HG03460 (cell line): ENCODE data around the gene GTF2F2.
"Not testable (repeated sequence)": the region's sequence is repeated elsewhere in the genome, so short reads cannot be mapped to it uniquely, and the experiment has no call there.

ENCODE experiments used
- ATAC-seq: cut with Tn5 transposase; IDR thresholded peaks from one replicate; pipeline ENCODE4 v1.9.1; 2021; ENCODE audit not compliant: unreplicated experiment

Gene GTF2F2

DNA sequence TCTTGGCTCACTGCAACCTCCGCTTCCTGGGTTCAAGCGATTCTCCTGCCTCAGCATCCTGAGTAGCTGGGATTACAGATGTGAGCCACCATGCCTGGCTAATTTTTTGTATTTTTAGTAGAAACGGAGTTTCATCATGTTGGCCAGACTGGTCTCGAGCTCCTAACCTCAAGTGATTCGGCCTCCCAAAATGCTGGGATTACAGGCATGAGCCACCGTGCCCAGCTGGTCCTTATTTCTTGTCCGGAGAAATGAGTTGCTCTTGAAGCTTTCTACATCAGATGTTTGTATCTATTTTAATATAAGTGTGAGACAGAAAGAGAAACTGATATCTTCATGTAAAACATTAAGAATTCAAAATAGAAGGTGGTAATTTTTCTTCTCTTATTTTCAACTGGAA, 124.4 kb downstream of the GTF2F2 start:
- ATAC-seq: not testable (repeated sequence)

DNA sequence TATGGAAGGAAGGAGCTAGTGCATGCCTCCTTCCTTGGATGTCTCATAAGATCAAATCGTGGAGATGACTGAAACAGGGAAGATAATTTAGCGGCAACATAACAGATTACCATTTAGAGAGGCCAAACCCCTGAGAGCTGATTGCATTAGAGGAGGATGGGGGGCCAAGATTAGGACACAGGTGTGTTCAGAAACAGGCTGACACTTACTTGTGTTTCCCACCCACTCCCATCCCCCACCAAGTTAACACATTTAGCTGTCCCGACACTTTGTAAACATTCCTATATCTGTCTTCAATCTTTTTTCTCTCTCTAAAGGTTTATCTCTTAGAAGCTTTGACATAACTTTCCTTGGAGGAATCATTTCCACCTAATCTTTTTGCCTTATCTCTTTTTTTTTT, 129.4 kb downstream of the GTF2F2 start:
- ATAC-seq: no peak

DNA sequence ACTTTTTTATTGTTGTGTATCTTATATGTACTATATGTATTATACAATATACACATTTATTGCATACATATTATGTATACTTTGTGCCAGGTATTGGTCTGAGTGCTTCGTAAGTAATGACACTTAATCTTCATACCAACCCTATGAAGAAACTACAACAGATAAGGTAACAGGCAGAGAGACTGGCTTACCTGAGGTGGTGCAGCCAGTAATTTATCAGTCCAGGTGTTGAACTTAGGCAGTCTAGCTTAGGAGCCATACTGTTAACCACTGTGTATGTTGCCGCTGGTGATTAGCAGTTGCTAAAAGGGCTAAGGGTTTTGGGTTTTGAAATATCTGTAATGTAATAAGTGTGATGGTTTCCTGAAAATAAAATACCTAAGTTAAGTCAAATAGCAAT, 134.1 kb downstream of the GTF2F2 start:
- no peak for ATAC-seq

DNA sequence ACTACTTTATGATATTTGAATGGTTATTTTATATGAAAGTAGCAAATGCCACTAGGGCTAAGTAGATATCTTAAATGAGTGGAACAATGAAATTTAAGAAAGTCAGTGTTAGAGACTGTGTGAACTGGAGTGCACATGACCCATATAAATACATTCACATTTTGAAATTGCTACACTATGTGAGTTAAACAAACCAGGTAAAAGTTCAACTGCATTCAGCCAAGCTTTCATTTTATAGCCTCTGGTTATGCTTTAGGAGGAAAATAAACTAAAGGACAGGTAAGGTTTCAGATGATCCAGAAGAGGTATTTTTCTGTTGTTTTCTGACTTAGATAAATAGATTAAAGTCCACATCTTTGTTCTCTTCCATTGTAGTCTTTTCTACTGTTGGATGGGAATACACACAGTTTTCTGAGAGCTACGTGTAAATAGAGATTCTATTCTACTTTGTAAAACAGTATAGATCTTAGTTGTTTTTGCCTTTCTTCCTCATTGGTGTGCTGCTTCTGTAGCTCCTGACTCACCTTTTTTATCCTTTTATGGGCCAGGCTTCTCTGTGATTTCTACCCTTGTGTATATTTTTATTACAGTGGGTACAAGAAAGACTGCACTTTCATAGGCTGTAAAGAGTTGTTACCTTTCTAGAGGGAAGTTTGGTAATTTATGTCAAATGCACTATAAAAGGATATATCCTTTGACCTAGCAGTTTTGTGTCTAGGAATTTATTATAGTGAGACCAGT, 135.1 kb downstream of the GTF2F2 start:
- ATAC-seq: no peak

DNA sequence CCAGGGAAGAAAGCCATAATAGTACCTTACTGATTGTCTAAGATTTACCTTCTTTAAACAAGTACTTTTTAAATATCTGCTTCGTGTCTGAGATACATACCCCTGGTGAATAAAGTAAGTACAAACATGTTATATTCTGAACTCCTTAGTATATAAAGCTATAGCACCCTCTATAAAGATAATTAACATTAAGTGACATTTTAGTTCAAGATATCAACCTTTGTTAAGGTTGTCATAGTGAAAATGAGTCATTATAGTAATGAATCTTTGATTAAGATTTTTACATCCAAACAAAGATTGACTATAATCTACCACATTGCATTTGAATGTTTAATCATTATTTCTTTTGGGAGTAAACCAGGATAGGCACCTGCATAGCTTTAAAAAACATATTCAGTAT, 135.9 kb downstream of the GTF2F2 start:
- no peak for ATAC-seq

DNA sequence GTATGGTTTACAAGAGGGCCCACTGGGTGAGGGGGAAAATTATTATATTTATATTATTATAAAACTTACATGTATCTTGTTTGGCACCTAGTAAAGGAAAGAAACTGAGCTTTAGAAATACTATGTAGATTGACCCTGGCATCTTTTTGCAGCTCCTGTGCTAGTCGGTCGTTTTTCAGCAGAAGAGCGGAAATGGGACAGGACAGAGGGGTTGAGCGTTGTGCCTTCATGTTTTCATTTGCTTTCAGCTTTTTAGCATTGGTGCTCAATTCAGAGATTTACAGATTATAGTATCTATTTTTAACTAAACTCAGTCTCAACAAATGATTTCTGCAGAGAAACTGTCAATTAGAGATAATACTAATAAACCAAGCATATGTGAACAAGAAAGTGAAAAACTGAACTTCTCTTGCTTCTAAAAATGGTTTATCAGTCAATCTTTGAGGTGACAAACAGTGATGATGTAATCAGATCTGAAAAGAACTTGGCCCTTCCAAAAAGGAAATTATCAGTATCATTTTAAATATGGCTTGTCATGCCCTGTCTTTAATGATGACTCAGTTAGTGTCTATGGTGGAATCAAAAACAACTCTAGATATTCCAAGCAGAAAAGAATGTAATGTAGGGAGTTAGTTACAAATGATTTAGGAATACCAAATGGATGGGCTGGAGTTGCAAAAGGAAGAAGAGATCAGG, 137.5 kb downstream of the GTF2F2 start:
- no peak for ATAC-seq

DNA sequence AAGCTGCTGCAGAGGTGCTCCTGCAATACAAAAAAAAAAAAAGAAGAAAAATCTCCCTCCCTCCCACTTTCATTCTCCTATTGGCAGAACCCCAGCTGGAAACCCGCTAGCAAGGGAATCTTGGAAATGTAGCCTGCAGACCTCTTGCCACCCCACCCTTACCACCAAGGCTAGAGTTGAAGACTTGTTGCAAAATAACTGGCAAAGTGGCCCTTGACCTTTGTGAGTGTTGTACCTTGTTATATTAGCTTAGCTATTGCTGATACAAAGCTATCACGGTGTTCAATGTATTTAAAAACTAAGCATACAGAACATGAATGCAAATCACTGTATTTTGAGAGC, 138.0 kb downstream of the GTF2F2 start:
- no peak for ATAC-seq

DNA sequence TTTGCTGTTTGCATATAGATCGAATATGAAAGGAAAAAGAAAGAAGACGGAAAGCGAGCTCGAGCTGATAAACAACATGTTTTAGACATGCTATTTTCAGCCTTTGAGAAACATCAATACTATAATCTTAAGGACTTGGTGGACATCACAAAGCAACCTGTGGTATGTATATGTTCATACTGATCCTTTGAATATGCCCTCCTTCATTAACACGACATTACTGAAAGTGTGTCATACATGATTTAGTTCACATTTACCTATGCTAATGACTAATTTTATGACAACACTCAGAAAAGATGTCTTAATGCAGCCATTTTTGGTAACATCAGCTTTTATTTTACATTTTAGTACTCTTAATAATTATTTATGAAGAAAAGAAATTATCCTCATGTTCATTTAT, 146.9 kb downstream of the GTF2F2 start:
- no peak for ATAC-seq

DNA sequence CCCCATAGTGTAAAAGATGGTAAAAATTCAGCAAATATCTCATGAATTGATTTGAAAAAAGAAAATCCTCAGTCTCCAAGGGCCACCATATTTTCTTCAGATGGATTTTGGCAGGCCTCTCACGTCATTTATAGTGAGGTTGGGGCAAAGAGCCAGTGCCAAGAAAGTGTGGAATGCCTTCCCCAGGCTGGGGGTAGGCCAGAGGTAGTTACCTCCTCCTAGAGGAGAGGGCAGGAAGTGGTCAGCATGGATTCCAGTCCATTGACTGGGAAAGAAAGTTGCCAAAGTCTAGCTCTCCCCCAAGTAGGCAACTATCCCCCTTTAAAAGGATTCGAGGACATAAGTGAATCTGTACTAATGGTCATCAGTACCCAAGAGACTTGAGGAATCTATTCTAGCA, 148.9 kb downstream of the GTF2F2 start:
- ATAC-seq: no peak

DNA sequence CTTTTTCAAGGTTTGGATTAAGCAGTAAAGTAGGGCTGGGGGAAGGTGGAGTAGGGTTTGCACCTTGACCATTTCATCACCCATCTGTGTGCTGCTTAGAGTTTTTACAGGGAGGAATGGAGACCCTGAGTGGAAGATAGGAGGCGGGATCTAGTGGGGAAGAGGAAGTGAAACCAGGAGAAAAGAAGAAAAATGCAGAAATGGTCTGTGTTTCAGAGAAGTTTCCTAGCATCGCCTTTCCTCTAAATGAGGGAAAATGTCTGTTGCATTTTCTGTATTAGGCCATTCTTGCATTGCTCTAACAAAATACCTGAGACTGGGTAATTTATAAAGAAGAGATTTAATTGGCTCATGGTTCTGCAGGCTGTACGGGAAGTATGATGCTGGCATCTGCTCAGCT, 156.6 kb downstream of the GTF2F2 start:
- no peak for ATAC-seq

DNA sequence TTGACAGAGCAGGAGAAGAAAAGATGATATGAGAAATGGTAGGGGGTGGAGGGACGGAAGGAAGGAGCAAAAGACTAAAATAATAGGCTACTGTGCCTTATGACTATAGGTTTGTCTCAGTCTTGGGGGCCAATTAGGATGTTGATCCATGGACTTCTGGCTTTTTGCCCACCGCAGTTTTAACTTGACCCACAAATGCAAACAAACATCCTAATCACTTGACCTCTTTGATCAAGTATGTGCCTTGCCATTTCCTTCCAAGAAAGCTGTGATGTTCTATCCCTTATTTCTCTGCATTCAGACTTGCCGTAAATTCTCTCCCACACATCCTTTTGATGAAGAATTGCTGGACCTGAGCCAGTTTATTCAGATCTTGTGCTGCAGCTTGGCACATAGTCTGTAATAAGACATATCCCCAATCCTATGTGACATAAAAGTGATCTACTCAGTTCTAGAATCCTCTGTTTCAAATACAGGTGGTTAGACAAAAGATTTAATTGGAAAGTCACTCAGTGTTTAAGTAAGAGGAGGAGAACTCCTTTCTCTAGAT, 157.9 kb downstream of the GTF2F2 start:
- ATAC-seq: no peak

DNA sequence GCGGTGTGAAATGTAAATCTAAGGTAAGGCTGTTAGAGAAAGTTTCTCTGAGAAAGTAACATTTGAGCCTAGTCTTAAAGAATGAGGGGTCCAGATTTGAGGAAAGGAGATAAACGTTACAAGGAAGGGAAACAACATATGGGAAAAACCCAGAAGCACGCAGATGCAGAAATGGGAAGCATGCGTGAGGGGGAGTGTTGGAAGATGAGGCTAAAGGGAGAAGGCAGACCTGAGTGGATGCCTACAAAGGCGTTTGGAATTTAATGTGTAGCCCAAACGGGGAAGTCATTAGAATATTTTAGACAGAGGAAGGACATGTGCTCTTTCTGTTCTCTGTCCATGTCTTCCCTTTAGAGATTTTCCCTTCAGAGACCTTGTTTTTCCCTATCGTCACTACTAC, 159.7 kb downstream of the GTF2F2 start:
- no peak for ATAC-seq

DNA sequence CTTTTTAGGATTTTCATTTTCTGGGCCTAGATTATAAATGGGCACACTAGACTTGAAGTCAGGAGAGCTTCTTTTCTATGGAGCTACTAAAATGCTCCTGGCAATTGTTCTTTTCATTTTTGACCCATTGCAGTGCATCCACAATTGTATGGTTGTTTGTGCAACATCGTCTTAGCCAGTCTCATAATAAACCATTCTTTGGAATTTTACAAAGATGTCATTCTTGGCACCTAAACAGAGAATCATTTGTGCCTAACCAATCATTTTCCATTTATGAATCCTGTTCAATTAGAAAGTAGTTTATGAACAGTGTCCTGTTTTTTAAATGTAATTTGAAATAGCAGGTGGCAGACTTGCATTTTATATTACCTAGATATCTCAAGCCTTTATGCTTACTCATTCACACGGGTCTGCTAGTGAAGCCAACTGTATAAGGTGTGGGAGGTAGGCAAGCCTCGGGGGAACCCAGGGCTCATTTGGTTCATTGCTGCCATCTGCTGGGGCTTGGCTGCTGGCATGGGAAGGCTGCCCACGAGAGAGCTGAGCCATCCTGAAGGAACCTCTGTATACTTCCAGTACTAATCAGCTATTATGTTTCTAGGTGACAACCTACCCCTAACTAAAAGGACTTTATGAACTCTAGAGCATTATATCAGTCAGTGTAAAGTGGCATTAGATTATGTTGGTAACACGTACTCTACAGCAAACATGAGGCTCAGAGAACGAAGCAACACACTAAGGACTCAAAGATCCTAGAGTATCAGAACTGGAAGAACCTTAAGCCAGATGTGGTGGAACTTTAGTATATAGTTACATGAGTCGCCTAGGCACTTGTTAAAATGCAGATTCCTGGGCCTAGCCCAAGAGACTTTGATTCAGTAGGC, 160.7 kb downstream of the GTF2F2 start:
- ATAC-seq: no peak

DNA sequence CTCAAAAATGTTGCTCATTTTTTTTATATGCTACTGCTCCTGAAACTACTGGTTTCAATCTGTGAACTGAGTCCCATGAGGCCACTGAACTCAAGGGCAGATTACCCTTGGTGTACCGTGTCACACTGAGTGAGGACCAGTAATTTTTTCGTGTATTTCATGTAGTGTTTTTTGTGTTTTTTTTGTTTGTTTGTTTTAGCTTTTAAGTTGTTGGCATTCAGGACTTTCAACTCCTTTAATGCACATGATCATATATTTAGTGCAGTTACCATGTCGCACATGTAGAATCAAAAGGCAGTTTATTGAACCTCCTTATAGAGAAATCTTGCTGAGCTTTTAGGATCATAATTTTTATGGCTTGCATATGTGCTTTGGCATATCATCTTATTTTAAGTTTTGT, 162.7 kb downstream of the GTF2F2 start:
- ATAC-seq: no peak

DNA sequence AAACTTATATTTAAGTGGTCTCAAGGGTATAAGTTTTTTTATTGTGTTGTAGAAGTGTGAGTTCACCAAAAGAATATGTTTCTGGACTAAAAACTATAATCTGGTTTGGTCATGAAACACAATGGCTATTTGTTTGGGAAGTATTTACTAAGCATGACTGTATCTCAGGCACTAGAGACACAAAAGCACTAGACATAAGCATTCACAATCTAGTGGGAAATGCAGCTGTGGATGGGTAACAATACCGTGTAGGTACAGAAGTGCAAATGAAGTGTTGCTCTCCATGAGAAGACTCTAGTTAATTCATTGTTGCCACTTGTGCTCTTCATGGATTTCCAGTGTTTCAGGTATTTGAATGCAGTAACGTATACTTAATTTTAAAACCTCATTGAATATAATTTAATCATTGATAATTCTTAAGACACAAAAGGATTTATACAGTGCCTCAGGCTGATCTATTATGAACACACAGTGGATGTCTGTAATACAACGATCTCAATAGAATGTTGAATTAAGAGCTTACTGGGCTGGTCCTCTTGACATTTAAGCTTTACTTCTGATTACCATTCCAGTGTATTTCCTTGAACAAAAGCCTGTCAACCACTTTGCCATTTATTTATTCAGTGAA, 169.7 kb downstream of the GTF2F2 start:
- ATAC-seq: no peak

DNA sequence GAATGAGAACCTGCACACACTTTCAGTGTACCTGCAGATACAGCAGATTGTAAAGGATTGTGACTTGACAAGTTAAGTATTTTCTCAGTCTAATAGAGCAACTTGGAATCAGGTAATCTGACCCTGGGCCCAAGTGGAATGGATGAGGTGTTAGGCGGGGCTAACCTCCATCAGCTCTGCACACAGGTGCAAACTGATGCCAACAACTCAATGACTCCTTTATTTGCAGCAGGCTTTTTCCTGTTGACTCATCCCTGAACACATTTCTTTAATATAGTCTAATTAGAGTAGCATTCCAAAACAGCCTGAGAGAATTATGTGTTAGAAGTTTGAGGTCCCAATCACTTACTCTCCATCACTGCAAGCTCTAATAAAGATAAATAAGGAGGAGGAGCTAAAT, 171.9 kb downstream of the GTF2F2 start:
- no peak for ATAC-seq

DNA sequence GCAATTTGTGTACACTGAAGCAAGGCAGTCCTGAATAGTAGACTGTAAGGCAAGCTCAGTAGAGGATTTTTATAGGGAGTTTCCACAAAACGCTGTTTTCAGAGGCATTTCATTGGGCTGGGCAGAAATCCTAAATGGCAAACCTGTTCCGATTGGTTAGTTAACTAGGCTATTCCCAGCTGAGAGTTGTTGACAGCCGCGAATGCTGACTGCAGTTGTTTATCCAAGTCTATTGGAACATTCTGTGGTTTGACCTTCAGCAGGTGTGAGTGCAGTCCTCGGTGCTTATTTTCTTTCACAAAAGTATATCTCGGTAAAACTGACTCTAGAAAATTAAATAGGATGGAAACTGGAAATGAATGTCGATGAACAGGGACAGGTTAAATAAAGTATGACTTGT, 175.2 kb downstream of the GTF2F2 start:
- ATAC-seq: no peak

DNA sequence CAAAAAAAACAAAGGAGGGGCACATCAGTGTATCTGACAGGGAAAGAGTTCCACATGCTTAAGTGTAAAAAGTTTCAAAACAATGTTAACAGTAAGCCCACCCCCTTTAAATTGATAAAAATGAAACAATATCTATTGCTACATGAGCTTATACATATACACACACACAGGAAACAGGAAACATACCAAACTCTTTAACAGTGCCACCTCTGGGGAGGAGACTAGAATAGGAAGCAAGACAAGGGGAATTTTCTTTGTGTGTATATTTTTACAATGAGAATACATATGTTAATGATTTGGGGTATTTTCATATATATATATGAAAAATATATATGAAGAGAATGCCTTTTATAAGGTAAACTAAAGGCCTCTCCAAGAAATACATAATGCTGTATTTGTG, 175.9 kb downstream of the GTF2F2 start:
- ATAC-seq: no peak

DNA sequence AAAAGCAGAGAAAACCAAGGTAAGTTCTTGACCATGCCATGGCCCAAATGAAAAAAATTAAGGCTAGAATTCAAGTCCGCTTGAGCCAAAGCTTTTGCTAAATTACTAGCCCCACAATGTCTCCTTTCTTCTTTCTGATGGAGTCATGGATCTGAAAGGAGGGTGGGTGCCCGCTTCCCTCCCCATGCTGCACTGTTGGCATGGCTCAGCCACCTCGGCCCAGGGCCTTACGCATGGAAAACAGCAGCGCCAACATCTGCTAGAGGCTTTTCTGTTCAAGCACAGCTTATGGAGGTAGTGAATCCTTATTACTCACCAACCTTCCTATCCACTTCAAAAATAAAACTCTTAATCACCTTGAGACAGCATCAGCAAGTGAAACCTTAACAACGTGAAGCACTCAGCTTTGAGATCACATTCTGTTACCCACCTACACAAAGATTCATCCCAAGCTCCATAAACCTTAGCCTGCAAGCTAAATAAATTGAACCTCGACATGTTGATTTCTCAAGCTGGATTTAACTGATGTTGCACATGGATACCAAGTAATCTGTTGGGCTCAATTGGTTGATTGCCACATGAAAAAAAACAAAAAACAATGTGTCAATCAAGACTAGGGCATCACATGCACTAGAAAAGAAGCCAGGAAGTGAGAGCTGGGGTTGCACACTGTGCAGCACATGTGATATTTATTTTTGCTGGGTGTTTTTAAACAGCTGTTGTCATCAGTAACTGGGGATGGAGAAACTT, 177.3 kb downstream of the GTF2F2 start:
- no peak for ATAC-seq

DNA sequence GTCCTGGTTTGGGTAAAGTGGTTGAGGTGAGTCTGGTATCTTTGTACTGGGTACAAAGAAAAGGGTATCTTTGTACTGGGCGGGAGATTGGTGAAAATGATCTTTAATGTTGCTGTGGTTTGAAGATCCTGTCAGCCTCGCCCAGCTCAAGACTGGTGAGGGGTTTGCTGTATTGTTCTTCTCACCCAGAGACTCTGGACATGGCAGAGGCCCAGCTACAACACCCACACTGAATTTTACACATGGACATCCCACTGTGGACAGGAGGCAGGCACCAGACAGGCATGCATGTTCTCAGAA, 177.8 kb downstream of the GTF2F2 start:
- ATAC-seq: no peak

DNA sequence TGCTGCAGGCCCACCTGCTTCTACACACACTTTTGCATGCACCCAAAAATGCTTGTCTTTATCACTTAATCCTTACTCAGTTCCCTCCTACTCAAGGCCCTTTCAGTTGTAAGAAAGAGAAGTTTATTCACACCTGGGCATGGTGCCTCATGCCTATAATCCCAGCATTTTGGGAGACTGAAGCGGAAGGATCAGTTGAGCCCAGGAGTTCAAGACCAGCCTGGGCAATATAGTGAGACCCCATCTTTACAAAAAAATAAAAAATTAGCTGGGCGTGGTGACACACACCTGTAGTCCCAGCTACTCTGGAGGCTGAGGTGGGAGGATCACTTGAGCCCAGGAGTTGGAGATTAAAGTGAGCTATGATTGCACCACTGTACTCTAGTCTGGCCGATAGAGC, 178.2 kb downstream of the GTF2F2 start:
- not testable (repeated sequence) for ATAC-seq
